Loucy (cell line): Measurements from ENCODE around the gene GINM1.

Experiments used
- H2AFZ ChIP-seq: fragments of 200-600 bp; sonication (generic); 2 replicates; pipeline ENCODE4 v1.6.0; 2016; ENCODE audit warnings: antibody characterized with exemption, mild to moderate bottlenecking, low read length, moderate library complexity
- H3F3A ChIP-seq: fragments of 200-600 bp; 2 replicates; pipeline ENCODE4 v1.6.0; 2016; ENCODE audit warnings: antibody characterized with exemption, low read depth, mild to moderate bottlenecking
- H3K27me3 ChIP-seq: fragments of 200-600 bp; sonication (generic); 2 replicates; pipeline ENCODE4 v1.6.1; 2014; ENCODE audit warnings: low read length, mild to moderate bottlenecking; ENCODE audit not compliant: insufficient read depth, poor library complexity, severe bottlenecking
- H3K36me3 ChIP-seq: fragments of 200-600 bp; sonication (generic); 2 replicates; pipeline ENCODE4 v1.6.1; 2016; ENCODE audit warnings: low read length; ENCODE audit not compliant: insufficient read depth
- H3K4me1 ChIP-seq: fragments of 200-600 bp; sonication (generic); 2 replicates; pipeline ENCODE4 v1.5.1; 2014; ENCODE audit warnings: low read length, mild to moderate bottlenecking; ENCODE audit not compliant: insufficient read depth, poor library complexity, severe bottlenecking
- H3K4me2 ChIP-seq: fragments of 200-600 bp; sonication (generic); 2 replicates; pipeline ENCODE4 v1.6.0; 2014; ENCODE audit warnings: antibody characterized with exemption, low read length, low read depth, mild to moderate bottlenecking; ENCODE audit not compliant: poor library complexity, severe bottlenecking
- H3K4me3 ChIP-seq: fragments of 200-600 bp; sonication (generic); 2 replicates; pipeline ENCODE4 v1.5.1; 2014; ENCODE audit warnings: low read length, mild to moderate bottlenecking, mixed read lengths; ENCODE audit not compliant: poor library complexity, severe bottlenecking
- H3K79me2 ChIP-seq: fragments of 200-600 bp; sonication (generic); 2 replicates; pipeline ENCODE4 v1.6.1; 2014; ENCODE audit warnings: low read length; ENCODE audit not compliant: insufficient read depth
- H3K9ac ChIP-seq: fragments of 200-600 bp; sonication (generic); 2 replicates; pipeline ENCODE4 v1.6.0; 2014; ENCODE audit warnings: mild to moderate bottlenecking, low read depth, low read length, moderate library complexity; ENCODE audit not compliant: poor library complexity, severe bottlenecking
- H3K9me2 ChIP-seq: fragments of 200-600 bp; sonication (generic); replicated peaks from 2 replicates; pipeline ENCODE4 v1.6.1; 2016; ENCODE audit warnings: low read depth, low read length, mixed read lengths
- H3K9me3 ChIP-seq: fragments of 200-600 bp; sonication (generic); 2 replicates; pipeline ENCODE4 v1.6.1; 2014; ENCODE audit warnings: mild to moderate bottlenecking, antibody characterized with exemption, low read length, low read depth; ENCODE audit not compliant: insufficient read depth
- H4K20me1 ChIP-seq: fragments of 200-600 bp; sonication (generic); 2 replicates; pipeline ENCODE4 v1.6.0; 2014; ENCODE audit warnings: antibody characterized with exemption, low read length, mild to moderate bottlenecking; ENCODE audit not compliant: insufficient read depth, poor library complexity, severe bottlenecking
- EZH2phosphoT487 ChIP-seq: fragments of 200-600 bp; IDR thresholded peaks from 2 replicates; pipeline ENCODE4 v1.6.1; 2018; ENCODE audit warnings: antibody characterized with exemption, mild to moderate bottlenecking, moderate library complexity, borderline replicate concordance
- TF ChIP-seq, protein P1 (sequence below): fragments of 200-600 bp; sonication (generic); conservative IDR thresholded peaks from 2 replicates; pipeline ENCODE4 v1.5.1; 2014; ENCODE audit warnings: mild to moderate bottlenecking, antibody characterized with exemption, low read length

GINM1 gene

GRCh38 chr6:149559389-149559788, 6.8 kb upstream of the GINM1 start:
- H3K4me2 ChIP-seq = no peak overlapping the region
- H3K9ac ChIP-seq = no peak overlapping the region
- H3K36me3 ChIP-seq = no peaks in the 10 kb centered on the region
- H3K27me3 ChIP-seq = no peaks in the 10 kb centered on the region
- H3K79me2 ChIP-seq = no peaks in the 10 kb centered on the region
- TF ChIP-seq, protein P1, sequence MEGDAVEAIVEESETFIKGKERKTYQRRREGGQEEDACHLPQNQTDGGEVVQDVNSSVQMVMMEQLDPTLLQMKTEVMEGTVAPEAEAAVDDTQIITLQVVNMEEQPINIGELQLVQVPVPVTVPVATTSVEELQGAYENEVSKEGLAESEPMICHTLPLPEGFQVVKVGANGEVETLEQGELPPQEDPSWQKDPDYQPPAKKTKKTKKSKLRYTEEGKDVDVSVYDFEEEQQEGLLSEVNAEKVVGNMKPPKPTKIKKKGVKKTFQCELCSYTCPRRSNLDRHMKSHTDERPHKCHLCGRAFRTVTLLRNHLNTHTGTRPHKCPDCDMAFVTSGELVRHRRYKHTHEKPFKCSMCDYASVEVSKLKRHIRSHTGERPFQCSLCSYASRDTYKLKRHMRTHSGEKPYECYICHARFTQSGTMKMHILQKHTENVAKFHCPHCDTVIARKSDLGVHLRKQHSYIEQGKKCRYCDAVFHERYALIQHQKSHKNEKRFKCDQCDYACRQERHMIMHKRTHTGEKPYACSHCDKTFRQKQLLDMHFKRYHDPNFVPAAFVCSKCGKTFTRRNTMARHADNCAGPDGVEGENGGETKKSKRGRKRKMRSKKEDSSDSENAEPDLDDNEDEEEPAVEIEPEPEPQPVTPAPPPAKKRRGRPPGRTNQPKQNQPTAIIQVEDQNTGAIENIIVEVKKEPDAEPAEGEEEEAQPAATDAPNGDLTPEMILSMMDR = no peak
- TF ChIP-seq EZH2phosphoT487 = no peak
- no peaks in the 10 kb centered on the region for H4K20me1 ChIP-seq
- peaks cover 2% of the 10 kb centered on the region for H3K4me1 ChIP-seq
- no peak overlapping the region for H2AFZ ChIP-seq
- H3K4me3 ChIP-seq = no peak overlapping the region
- no peaks in the 10 kb centered on the region for H3K9me3 ChIP-seq
- H3F3A ChIP-seq = no peaks in the 10 kb centered on the region
- H3K9me2 ChIP-seq = no peaks in the 10 kb centered on the region

GRCh38 chr6:149560736-149561135, 5.4 kb upstream of the GINM1 start:
- TF ChIP-seq, protein P1 = peak; percentile 67
- no peak for TF ChIP-seq EZH2phosphoT487
- Histone ChIP-seq H4K20me1 (no peaks in the 10 kb centered on the region), H3K9ac (no peak overlapping the region), H3K27me3 (no peaks in the 10 kb centered on the region), H3K36me3 (no peaks in the 10 kb centered on the region), H3F3A (no peaks in the 10 kb centered on the region), H3K4me1 (peaks cover 11% of the 10 kb centered on the region), H3K4me3 (no peak overlapping the region), H2AFZ (no peak overlapping the region; the same call in 1 of the 2 replicates), H3K79me2 (no peaks in the 10 kb centered on the region), H3K9me2 (no peaks in the 10 kb centered on the region), H3K4me2 (no peak overlapping the region), H3K9me3 (no peaks in the 10 kb centered on the region)

DNA sequence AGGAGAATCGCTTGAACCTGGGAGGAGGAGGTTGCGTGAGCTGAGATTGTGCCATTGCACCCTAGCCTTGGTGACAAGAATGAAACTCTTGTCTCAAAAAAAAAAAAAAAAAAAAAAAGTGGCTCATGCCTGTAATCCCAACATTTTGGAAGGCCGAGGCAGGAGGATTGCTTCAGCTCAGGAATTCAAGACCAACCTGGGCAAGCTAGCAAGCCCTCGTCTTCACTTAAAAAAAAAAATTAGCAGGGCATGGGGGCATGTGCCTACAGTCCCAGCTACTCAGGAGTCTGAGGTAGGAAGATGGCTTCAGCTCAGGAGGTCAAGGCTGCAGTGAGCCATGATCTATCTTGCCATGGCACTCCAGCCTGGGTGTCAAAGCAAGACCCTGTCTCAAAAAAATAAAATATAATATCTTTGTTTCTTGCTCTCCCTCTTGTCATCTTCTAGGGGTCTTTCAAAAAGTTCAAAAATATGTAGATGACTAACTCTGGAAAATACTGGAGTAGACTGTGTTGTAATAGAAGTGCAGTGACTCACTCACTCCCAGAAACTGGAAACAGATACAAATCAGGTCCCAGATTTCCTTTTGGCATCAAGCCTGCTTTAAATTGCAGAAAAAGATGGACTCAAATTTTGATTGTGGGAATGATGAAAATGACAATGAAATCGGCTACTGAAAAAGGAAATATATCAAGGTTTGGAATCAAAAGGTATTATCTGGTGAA, 2.8 kb upstream of the GINM1 start:
- Histone ChIP-seq H3K36me3 (no peaks in the 10 kb centered on the region), H3K9ac (no peak overlapping the region), H2AFZ (no peak overlapping the region; the same call in 1 of the 2 replicates), H3K4me3 (no peak overlapping the region), H3K4me1 (peaks cover 24% of the 10 kb centered on the region), H4K20me1 (peaks cover 18% of the 10 kb centered on the region), H3K27me3 (no peaks in the 10 kb centered on the region), H3K4me2 (no peak overlapping the region), H3F3A (no peaks in the 10 kb centered on the region), H3K9me3 (no peaks in the 10 kb centered on the region), H3K9me2 (no peaks in the 10 kb centered on the region), H3K79me2 (peaks cover 21% of the 10 kb centered on the region)
- TF ChIP-seq, protein P1 = no peak
- TF ChIP-seq EZH2phosphoT487 = no peak
